Endothelial cell of umbilical vein (primary cell): Measurements from ENCODE around the gene COL1A1. TPM values are rescaled to one million over a fixed set of nuclear protein-coding genes. Genes with fewer than 3 reads are reported as not detected.

Experiments used
- BruUV-seq: library from RNA; stranded (reverse); fragments of 400-500 nt; replicated peaks from 2 replicates; lab custom pipeline; 2021; lab: Mats Ljungman, UMichigan
- CTCF ChIA-PET: fragments of 300-600, 350-600 bp; sonication (Branson Sonifier 250); formaldehyde crosslinking; loops from one replicate; lab custom pipeline; 2021; ENCODE audit warnings: antibody characterized with exemption, inconsistent platforms; lab: Charles Lee
- POLR2A ChIA-PET: fragments of 300-600, 350-600 bp; sonication (Branson Sonifier 250); formaldehyde crosslinking; loops from one replicate; lab custom pipeline; 2021; ENCODE audit warnings: antibody characterized with exemption, inconsistent platforms; lab: Charles Lee
- DNase-seq: peaks from one replicate; pipeline ENCODE4 v3.0.0-alpha.2; 2011; ENCODE audit warnings: low read depth, low spot score
- FAIRE-seq: peaks from 2 replicates; lab custom pipeline; 2011; peaks lifted over from hg19 to GRCh38; lab: Jason Lieb, UNC
- H2AFZ ChIP-seq: 2 replicates; pipeline ENCODE4 v1.6.0; 2012; ENCODE audit warnings: low read depth, low read length, control low read depth, inconsistent platforms
- H3K27ac ChIP-seq: 2 replicates; pipeline ENCODE4 v1.5.1; 2011; ENCODE audit warnings: low read depth, mild to moderate bottlenecking, control low read depth, low read length, moderate library complexity; ENCODE audit not compliant: insufficient read depth
- H3K27me3 ChIP-seq, 2 experiments: 2 replicates each; pipeline versions ENCODE4 v1.6.0 to v1.6.1; 2011; ENCODE audit warnings: low read length in 2 of 2, mixed read lengths in 1 of 2; ENCODE audit not compliant: control insufficient read depth in 2 of 2, insufficient read depth in 2 of 2
- H3K36me3 ChIP-seq, 2 experiments: 2 replicates in 1 of 2; 3 replicates in 1 of 2; pipeline ENCODE4 v1.5.1; 2011; ENCODE audit warnings: low read length in 2 of 2, mild to moderate bottlenecking in 1 of 2, moderate library complexity in 1 of 2; ENCODE audit not compliant: control insufficient read depth in 2 of 2, insufficient read depth in 2 of 2; ENCODE audit errors: extremely low read depth in 1 of 2
- H3K4me1 ChIP-seq: 3 replicates; pipeline ENCODE4 v1.5.1; 2011; ENCODE audit warnings: mild to moderate bottlenecking, low read length; ENCODE audit not compliant: control insufficient read depth, insufficient read depth; ENCODE audit errors: extremely low read depth
- H3K4me2 ChIP-seq: 2 replicates; pipeline ENCODE4 v1.6.1; 2011; ENCODE audit warnings: low read length, control low read depth, mixed read lengths; ENCODE audit not compliant: insufficient read depth
- H3K4me3 ChIP-seq, 3 experiments: fragments of 200-600 bp in 1 of 3; sonication (generic), shearing (Covaris generic) in 1 of 3; replicated peaks in 1 of 3; 2 replicates each; pipeline ENCODE4 v1.5.1; 2011 to 2016; ENCODE audit warnings: control low read depth in 3 of 3, low read length in 3 of 3, mild to moderate bottlenecking in 2 of 3, inconsistent platforms in 1 of 3, low read depth in 1 of 3, moderate library complexity in 1 of 3; ENCODE audit not compliant: insufficient read depth in 1 of 3
- H3K79me2 ChIP-seq: 2 replicates; pipeline ENCODE4 v1.6.0; 2012; ENCODE audit warnings: low read length, inconsistent platforms; ENCODE audit not compliant: control insufficient read depth, insufficient read depth
- H3K9ac ChIP-seq: replicated peaks from 2 replicates; pipeline ENCODE3; 2011; ENCODE audit warnings: low read length, control low read depth; ENCODE audit not compliant: insufficient read depth; ENCODE audit errors: extremely low read depth
- H3K9me1 ChIP-seq: replicated peaks from 3 replicates; pipeline ENCODE4 v1.6.0; 2011; ENCODE audit warnings: mild to moderate bottlenecking, low read length; ENCODE audit not compliant: control insufficient read depth, insufficient read depth; ENCODE audit errors: extremely low read depth
- H3K9me3 ChIP-seq: replicated peaks from 2 replicates; pipeline ENCODE4 v1.5.1; 2012; ENCODE audit warnings: low read length, inconsistent platforms; ENCODE audit not compliant: control insufficient read depth, insufficient read depth
- H4K20me1 ChIP-seq: replicated peaks from 2 replicates; pipeline ENCODE3; 2011; ENCODE audit warnings: mild to moderate bottlenecking, low read length; ENCODE audit not compliant: control insufficient read depth, insufficient read depth; ENCODE audit errors: extremely low read depth
- EZH2 ChIP-seq: IDR thresholded peaks from 2 replicates; pipeline ENCODE4 v1.6.1; 2012; ENCODE audit warnings: borderline replicate concordance, low read depth, mild to moderate bottlenecking, moderate library complexity, low read length, inconsistent platforms; ENCODE audit not compliant: severe bottlenecking
- FOS ChIP-seq: IDR thresholded peaks from 2 replicates; pipeline ENCODE4 v1.6.1; 2011; ENCODE audit warnings: mild to moderate bottlenecking, low read length, moderate library complexity, borderline replicate concordance; ENCODE audit not compliant: insufficient read depth
- GATA2 ChIP-seq: IDR thresholded peaks from 2 replicates; pipeline ENCODE4 v1.7.0; 2011; ENCODE audit warnings: low read depth, mild to moderate bottlenecking, moderate library complexity, mixed read lengths, low read length; ENCODE audit not compliant: insufficient read length, insufficient read depth
- JUN ChIP-seq: IDR thresholded peaks from 2 replicates; pipeline ENCODE4 v1.6.1; 2011; ENCODE audit warnings: borderline replicate concordance, low read depth; ENCODE audit not compliant: insufficient read length, insufficient read depth
- MYC ChIP-seq: IDR thresholded peaks from one replicate; pipeline ENCODE4 v1.6.1; 2011; ENCODE audit warnings: mild to moderate bottlenecking, low read depth, low read length
- POLR2A ChIP-seq: IDR thresholded peaks from 2 replicates; pipeline ENCODE4 v1.6.1; 2012; ENCODE audit warnings: low read depth, mild to moderate bottlenecking, control low read depth, low read length
- POLR2AphosphoS5 ChIP-seq: IDR thresholded peaks from 2 replicates; pipeline ENCODE4 v1.6.1; 2012; ENCODE audit warnings: low read depth, mild to moderate bottlenecking, control low read depth, low read length, moderate library complexity; ENCODE audit not compliant: insufficient read depth
- dilution Hi-C: fragments of 300-500 bp; cut with MboI; formaldehyde crosslinking; loops from one replicate; pipeline ENCODE4 v1.15.0; 2019; ENCODE audit warnings: low sequenced_read_pairs; ENCODE audit not compliant: extremely low pct_ligation_motif_present
- intact Hi-C: fragments of 100-400 bp; cut with micrococcal nuclease; formaldehyde crosslinking; loops from one replicate; pipeline ENCODE4 v1.10.0; 2022
- polyA plus RNA-seq, 4 experiments: library from polyadenylated mRNA; depleted of rRNA in 3 of 4; stranded (reverse) in 3 of 4; unstranded in 1 of 4; fragments of >200 nt; gene quantifications; 2 replicates each; pipeline versions ENCODE4 v1.2.1 to v1.2.3, GENCODE V29; 2011 to 2012; ENCODE audit warnings: missing spikeins in 1 of 4
- total RNA-seq: library from RNA; stranded (reverse); gene quantifications from 2 replicates; pipeline ENCODE4 v1.2.3, GENCODE V29; 2021
- TF ChIP-seq, protein P1 (sequence below): IDR thresholded peaks from 2 replicates; pipeline ENCODE4 v1.6.1; 2011; ENCODE audit not compliant: insufficient read depth, insufficient read length
- TF ChIP-seq, protein P2 (sequence below), 2 donors: IDR thresholded peaks; 1 replicate in 1 of 2; 2 replicates in 1 of 2; pipeline ENCODE4 v1.5.1; 2011; ENCODE audit warnings: low read length in 2 of 2, mild to moderate bottlenecking in 2 of 2, moderate library complexity in 2 of 2, control low read depth in 1 of 2, inconsistent platforms in 1 of 2, low read depth in 1 of 2; ENCODE audit not compliant: insufficient read depth in 1 of 2; ENCODE audit errors: extremely low read depth in 1 of 2

The COL1A1 gene
- total and polyA plus RNA-seq, 2 donors (not counting 3 experiments of a cell fraction or from before 2014, with no cell fraction given): 0.07 TPM

DNA sequence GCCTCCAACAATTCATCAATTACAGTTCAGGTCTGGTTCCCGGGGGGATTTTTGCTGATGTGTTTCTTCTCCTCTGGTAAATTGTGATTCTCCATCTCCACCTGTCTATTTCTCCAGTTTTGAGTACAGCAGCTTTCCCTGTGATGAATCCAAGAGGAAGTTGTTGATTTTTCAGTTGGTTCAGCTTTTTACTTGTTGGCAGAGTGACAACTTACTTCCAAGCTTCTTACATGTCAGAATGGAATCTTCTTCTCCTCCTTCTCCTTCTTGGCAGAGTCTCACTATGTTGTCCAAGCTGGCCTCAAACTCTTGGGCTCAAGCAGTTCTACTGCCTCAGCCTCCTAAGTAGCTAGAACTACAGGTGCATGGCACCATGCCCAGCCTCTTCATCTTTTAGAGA, 39.4 kb upstream of the COL1A1 start:
- FAIRE-seq (no peak), DNase-seq (no peak)
- no peaks in the 10 kb centered on the region for H3K9me1 ChIP-seq
- no peak overlapping the region for H3K4me3 ChIP-seq
- dilution Hi-C loops: no loop called here
- BruUV-seq: no TSS peak
- H3K4me2 ChIP-seq: no peak overlapping the region
- no peaks in the 10 kb centered on the region for H3K4me1 ChIP-seq
- TF ChIP-seq, protein P1, sequence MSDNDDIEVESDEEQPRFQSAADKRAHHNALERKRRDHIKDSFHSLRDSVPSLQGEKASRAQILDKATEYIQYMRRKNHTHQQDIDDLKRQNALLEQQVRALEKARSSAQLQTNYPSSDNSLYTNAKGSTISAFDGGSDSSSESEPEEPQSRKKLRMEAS: no peak
- TF ChIP-seq MYC: no peak
- TF ChIP-seq JUN: no peak
- intact Hi-C loops: no loop called here
- H4K20me1 ChIP-seq: no peaks in the 10 kb centered on the region
- no peak overlapping the region for H3K27ac ChIP-seq
- no peaks in the 10 kb centered on the region for H3K9me3 ChIP-seq
- H3K79me2 ChIP-seq: no peaks in the 10 kb centered on the region
- no peak overlapping the region for H3K9ac ChIP-seq
- peaks cover 17 to 26% of the 10 kb centered on the region in 2 experiments for H3K27me3 ChIP-seq
- ChIA-PET CTCF (interaction anchor here (0.7 to 1.6 kb wide), 2 partner anchors 18 to 54 kb away, joined by 3 to 4 read pairs; no protein-coding TSS in a partner anchor), POLR2A (no interaction called here)
- no peak overlapping the region for H2AFZ ChIP-seq
- no peaks in the 10 kb centered on the region for H3K36me3 ChIP-seq

DNA sequence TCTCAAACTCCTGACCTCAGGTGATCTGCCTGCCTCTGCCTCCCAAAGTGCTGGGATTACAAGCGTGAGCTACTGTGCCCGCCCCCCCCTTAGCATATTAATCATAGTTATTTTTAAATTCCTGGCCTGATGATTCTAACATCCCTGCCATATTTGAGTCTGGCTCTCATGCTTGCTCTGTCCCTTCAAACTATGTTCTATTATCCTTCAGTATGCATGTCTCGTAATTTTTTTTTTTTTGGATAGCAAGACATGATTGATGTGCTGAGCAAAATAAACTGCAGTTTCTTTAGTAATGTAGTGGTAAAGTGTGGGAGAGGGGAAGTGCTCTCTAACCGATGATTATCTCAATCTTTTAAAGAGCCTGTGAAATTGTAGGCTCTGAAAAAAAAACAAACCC, 38.5 kb upstream of the COL1A1 start:
- DNase-seq (no peak), FAIRE-seq (no peak)
- POLR2A ChIA-PET: no interaction called here
- dilution Hi-C loops (no loop called here), intact Hi-C loops (no loop called here)
- Histone ChIP-seq H3K4me1 (no peaks in the 10 kb centered on the region), H3K79me2 (no peaks in the 10 kb centered on the region), H2AFZ (no peak overlapping the region), H3K9me1 (no peaks in the 10 kb centered on the region), H3K9ac (no peak overlapping the region), H3K9me3 (no peaks in the 10 kb centered on the region), H3K36me3 (no peaks in the 10 kb centered on the region), H3K27ac (no peak overlapping the region), H3K27me3 (peaks cover 18 to 35% of the 10 kb centered on the region in 2 experiments), H3K4me2 (no peak overlapping the region), H3K4me3 (no peak overlapping the region), H4K20me1 (no peaks in the 10 kb centered on the region)
- CTCF ChIA-PET: interaction anchor here (1.6 kb wide), 1 partner anchor 55 kb away, joined by 4 read pairs; no protein-coding TSS in a partner anchor
- no TSS peak for BruUV-seq
- TF ChIP-seq, protein P2, sequence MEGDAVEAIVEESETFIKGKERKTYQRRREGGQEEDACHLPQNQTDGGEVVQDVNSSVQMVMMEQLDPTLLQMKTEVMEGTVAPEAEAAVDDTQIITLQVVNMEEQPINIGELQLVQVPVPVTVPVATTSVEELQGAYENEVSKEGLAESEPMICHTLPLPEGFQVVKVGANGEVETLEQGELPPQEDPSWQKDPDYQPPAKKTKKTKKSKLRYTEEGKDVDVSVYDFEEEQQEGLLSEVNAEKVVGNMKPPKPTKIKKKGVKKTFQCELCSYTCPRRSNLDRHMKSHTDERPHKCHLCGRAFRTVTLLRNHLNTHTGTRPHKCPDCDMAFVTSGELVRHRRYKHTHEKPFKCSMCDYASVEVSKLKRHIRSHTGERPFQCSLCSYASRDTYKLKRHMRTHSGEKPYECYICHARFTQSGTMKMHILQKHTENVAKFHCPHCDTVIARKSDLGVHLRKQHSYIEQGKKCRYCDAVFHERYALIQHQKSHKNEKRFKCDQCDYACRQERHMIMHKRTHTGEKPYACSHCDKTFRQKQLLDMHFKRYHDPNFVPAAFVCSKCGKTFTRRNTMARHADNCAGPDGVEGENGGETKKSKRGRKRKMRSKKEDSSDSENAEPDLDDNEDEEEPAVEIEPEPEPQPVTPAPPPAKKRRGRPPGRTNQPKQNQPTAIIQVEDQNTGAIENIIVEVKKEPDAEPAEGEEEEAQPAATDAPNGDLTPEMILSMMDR (IDR thresholded peaks at IDR 0.05; ENCODE audit: extremely low read depth in 1 of 2, insufficient read depth in 1 of 2, low read depth in 1 of 2, low read length in 2 of 2): no peak
- TF ChIP-seq JUN (no peak), POLR2AphosphoS5 (no peak), FOS (no peak), EZH2 (no peak), GATA2 (no peak), POLR2A (no peak), MYC (no peak)
- TF ChIP-seq, protein P1: no peak
